H7 (cell line): Measurements from ENCODE around the gene RAF1. TPM values are rescaled to one million over a fixed set of nuclear protein-coding genes. Genes with fewer than 3 reads are reported as not detected.
"Not testable (repeated sequence)": the region's sequence is repeated elsewhere in the genome, so short reads cannot be mapped to it uniquely, and the experiment has no call there.

ENCODE experiments used
- DNase-seq: peaks from one replicate; pipeline ENCODE4 v3.0.0; 2012
- H3K27me3 ChIP-seq: 2 replicates; pipeline ENCODE4 v1.6.0; 2011; ENCODE audit warnings: mild to moderate bottlenecking, low read length; ENCODE audit not compliant: control insufficient read depth, insufficient read depth
- H3K36me3 ChIP-seq: replicated peaks from 2 replicates; pipeline ENCODE4 v1.5.1; 2011; ENCODE audit warnings: low read length; ENCODE audit not compliant: control insufficient read depth, insufficient read depth
- H3K4me3 ChIP-seq: 2 replicates; pipeline ENCODE4 v1.5.1; 2011; ENCODE audit warnings: low read depth, mild to moderate bottlenecking, control low read depth, low read length, moderate library complexity; ENCODE audit not compliant: insufficient read depth
- total RNA-seq: library from RNA; depleted of rRNA; stranded (reverse); fragments of >200 nt; shearing (Covaris generic); gene quantifications from 2 replicates; pipeline ENCODE4 v1.2.3, GENCODE V29; 2014

RAF1 gene
- total RNA-seq, 1 experiment from 2014 or later = 158 TPM

GRCh38 chr3:12661926-12662592, 1.9 kb downstream of the RAF1 start:
- no peaks in the 10 kb centered on the region for H3K36me3 ChIP-seq
- peak overlapping the region; percentile 90 for H3K4me3 ChIP-seq
- H3K27me3 ChIP-seq = no peaks in the 10 kb centered on the region
- no peak for DNase-seq

GRCh38 chr3:12661375-12661774, 2.5 kb downstream of the RAF1 start:
- not testable (repeated sequence) for DNase-seq, H3K36me3 ChIP-seq, H3K4me3 ChIP-seq, H3K27me3 ChIP-seq

- no peaks in the 10 kb centered on the region for H3K36me3 ChIP-seq
- H3K27me3 ChIP-seq = no peaks in the 10 kb centered on the region
- no peak overlapping the region for H3K4me3 ChIP-seq
- DNase-seq = no peak
These were observed 3.7 kb downstream of the RAF1 start for GRCh38 chr3:12660196-12660595.

GRCh38 chr3:12659316-12660015, 4.5 kb downstream of the RAF1 start:
- no peak for DNase-seq
- no peak overlapping the region for H3K4me3 ChIP-seq
- H3K27me3 ChIP-seq = no peaks in the 10 kb centered on the region
- H3K36me3 ChIP-seq = no peaks in the 10 kb centered on the region

- no peaks in the 10 kb centered on the region for H3K36me3 ChIP-seq
- H3K27me3 ChIP-seq = no peaks in the 10 kb centered on the region
- no peak for DNase-seq
- H3K4me3 ChIP-seq = no peak overlapping the region
These were observed 5.3 kb downstream of the RAF1 start for GRCh38 chr3:12658593-12659058.

- no peak for DNase-seq
These were observed 7.1 kb downstream of the RAF1 start for GRCh38 chr3:12656850-12657249.

GRCh38 chr3:12656193-12656592, 7.7 kb downstream of the RAF1 start:
- Histone ChIP-seq H3K36me3 (no peaks in the 10 kb centered on the region), H3K4me3 (no peak overlapping the region), H3K27me3 (no peaks in the 10 kb centered on the region)
- no peak for DNase-seq

More at GRCh38 chr3:12656850-12657249, 7.1 kb downstream of the RAF1 start:
- Histone ChIP-seq H3K4me3 (no peak overlapping the region), H3K27me3 (no peaks in the 10 kb centered on the region), H3K36me3 (no peaks in the 10 kb centered on the region)

GRCh38 chr3:12655701-12656100, 8.2 kb downstream of the RAF1 start:
- Histone ChIP-seq H3K4me3 (no peak overlapping the region), H3K27me3 (no peaks in the 10 kb centered on the region), H3K36me3 (no peaks in the 10 kb centered on the region)
- DNase-seq = no peak

- Histone ChIP-seq H3K4me3 (no peak overlapping the region), H3K27me3 (no peaks in the 10 kb centered on the region), H3K36me3 (no peaks in the 10 kb centered on the region)
- DNase-seq = no peak
These were observed 10.2 kb downstream of the RAF1 start for GRCh38 chr3:12653747-12654146.

- Histone ChIP-seq H3K27me3 (no peaks in the 10 kb centered on the region), H3K36me3 (no peaks in the 10 kb centered on the region), H3K4me3 (no peak overlapping the region)
- DNase-seq = no peak
These were observed 15.4 kb downstream of the RAF1 start for GRCh38 chr3:12648384-12648959.

- Histone ChIP-seq H3K4me3 (no peak overlapping the region), H3K27me3 (no peaks in the 10 kb centered on the region), H3K36me3 (no peaks in the 10 kb centered on the region)
- no peak for DNase-seq
These were observed 19.5 kb downstream of the RAF1 start for GRCh38 chr3:12644331-12644937.

GRCh38 chr3:12643724-12644123, 20.2 kb downstream of the RAF1 start:
- no peaks in the 10 kb centered on the region for H3K36me3 ChIP-seq
- no peak overlapping the region for H3K4me3 ChIP-seq
- H3K27me3 ChIP-seq = no peaks in the 10 kb centered on the region
- no peak for DNase-seq

- H3K36me3 ChIP-seq = no peaks in the 10 kb centered on the region
- no peak overlapping the region for H3K4me3 ChIP-seq
- no peaks in the 10 kb centered on the region for H3K27me3 ChIP-seq
- no peak for DNase-seq
These were observed 20.9 kb downstream of the RAF1 start for GRCh38 chr3:12643010-12643380.

- not testable (repeated sequence) for DNase-seq, H3K27me3 ChIP-seq
These were observed 23.1 kb downstream of the RAF1 start for GRCh38 chr3:12640853-12641252.

GRCh38 chr3:12638105-12638504, 25.8 kb downstream of the RAF1 start:
- Histone ChIP-seq H3K4me3 (no peak overlapping the region), H3K36me3 (no peaks in the 10 kb centered on the region), H3K27me3 (no peaks in the 10 kb centered on the region)
- DNase-seq = no peak

More at GRCh38 chr3:12640853-12641252, 23.1 kb downstream of the RAF1 start:
- not testable (repeated sequence) for H3K36me3 ChIP-seq, H3K4me3 ChIP-seq
